MV-4-11 (cell line): ENCODE data around the gene CAPN9.
"Not testable (repeated sequence)": the region's sequence is repeated elsewhere in the genome, so short reads cannot be mapped to it uniquely, and the experiment has no call there.

ENCODE experiments used
- DNase-seq: peaks from one replicate; lab custom pipeline; 2025; lab: John Stamatoyannopoulos, UW

Gene CAPN9

DNA sequence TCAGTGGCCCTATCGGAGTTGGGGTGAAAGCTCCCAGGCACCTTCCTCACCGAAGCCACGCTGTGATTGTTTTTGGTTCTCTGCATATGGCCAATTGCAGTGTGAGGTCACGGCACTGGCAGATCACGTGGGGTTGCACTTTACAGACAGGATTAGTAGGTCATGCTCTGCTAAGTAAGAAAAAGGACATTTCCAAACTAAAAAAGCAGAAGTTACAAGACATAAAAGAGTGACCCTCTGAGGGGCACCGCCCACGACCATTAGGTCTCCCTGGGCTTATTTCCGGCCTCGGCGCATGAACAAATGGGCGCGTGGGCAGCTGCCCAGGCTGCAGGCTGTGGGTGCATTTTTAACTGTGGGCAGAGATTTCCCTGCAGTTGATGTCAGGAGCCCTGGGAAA is 2.0 kb downstream of the CAPN9 start:
- peak; percentile 70 for DNase-seq

DNA sequence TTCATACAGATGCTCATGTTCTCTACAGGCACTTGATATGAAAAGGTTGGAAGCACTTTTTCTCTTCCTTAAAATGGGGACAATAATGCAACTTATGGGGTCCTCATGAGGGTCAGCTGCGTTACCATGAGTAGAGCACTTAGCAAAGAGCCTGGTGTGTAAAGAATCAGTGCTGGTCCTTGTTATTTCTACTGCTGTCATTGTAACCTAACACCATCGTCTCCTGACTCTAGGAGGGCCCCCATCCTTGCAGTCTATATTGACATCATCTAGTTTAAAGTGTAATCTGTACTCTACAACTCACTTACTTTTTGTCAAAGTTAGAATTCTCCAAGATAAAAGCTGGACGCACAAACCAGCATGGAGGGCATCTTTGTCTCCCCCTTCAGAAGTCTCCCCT is 2.4 kb downstream of the CAPN9 start:
- DNase-seq: no peak

DNA sequence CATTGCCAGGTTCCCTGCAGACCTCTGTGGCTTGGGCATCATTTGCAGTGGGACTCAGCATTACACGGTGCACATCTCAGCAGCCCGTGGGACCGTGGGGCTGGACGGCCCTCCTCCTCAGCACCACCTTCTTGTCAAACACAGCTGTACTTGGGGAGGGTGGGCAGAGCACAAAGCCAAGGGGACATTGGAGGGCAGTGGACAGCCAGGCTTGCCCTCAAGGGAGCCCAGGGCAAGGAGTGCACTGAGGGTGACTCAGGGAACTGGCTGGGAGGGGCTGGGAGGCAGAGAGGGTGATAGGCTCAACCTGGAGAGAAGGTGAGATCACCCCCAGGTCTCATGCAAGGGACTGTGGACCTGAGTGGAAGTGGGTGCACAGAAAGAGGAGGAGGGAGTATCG is 3.4 kb downstream of the CAPN9 start:
- no peak for DNase-seq

GRCh38 chr1:230750986-230751625 is 3.9 kb downstream of the CAPN9 start:
- no peak for DNase-seq

DNA sequence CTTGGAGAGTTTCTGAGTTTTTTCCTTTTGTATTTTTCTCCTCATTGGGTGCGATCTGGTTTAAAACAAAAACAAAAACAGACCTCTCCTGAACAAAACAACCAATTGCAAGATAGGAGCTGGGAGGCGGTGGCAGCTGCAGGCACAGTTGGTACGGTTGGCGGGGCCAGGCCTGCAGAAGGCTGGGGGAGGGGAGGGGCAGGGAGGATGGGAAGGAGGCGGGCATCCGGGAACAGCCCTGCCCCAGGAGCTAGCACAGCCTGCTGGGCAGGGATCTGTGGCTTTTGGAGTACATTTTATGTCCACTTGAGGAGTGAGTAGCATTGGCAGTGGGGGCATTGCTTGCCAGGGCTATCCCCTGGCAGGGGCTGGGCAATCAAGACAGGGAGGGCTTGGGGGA is 5.2 kb downstream of the CAPN9 start:
- DNase-seq: no peak

GRCh38 chr1:230753191-230753585 is 6.0 kb downstream of the CAPN9 start:
- DNase-seq: no peak

DNA sequence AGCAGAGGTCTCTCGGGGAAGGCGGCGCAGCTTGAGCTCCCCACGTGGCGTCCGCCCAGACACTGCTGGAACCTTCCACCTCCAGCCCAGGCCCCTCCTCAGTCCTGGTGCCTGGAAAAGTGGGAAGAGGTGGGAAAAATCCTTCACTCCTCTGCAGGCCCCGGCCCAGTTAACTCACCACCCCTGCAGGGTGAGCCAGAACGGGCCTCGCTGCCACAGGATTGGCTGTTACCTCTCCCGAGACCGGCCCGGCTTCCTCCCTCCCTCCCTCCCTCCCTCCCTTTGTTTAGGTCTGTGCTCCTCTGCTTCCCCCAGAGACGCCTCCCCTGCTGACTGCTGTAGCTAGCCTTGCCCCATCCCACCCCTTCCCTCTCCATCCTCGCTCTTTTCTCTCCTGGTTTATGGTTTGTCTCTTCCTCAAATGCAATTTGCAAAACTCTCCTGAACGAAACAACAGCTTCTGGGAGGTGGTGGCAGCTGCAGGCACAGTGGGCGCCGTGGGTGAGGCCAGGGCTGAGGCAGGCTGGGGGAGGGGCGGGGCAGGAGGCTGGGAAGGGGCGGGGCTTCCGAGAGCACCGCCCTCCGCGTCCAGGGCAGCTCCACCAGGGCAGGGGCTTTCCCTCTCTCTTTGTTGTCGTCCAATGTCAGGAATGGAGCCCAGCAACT is 6.5 kb downstream of the CAPN9 start:
- DNase-seq: peak; percentile 27

DNA sequence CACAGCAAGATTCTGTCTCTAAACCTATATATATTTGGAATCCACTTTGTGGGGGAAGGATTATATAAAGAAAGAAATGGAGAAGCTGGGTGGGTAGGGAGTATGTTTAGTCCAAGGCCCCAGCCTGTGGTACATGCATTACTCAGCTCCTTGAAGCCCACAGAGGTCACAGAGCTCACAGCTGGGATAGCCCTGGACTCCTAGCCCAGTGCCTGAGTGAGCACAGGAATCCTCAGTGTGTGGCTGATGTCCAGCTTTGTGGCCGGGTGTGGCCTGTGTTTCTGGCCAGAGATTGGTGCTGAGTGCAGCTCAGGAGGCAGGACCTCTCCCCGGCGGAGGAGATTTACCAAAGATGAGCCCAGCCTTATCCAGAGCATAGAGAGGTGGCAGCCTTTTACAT is 7.6 kb downstream of the CAPN9 start:
- DNase-seq: peak; percentile 27

GRCh38 chr1:230757856-230758708 is 10.9 kb downstream of the CAPN9 start:
- no peak for DNase-seq

DNA sequence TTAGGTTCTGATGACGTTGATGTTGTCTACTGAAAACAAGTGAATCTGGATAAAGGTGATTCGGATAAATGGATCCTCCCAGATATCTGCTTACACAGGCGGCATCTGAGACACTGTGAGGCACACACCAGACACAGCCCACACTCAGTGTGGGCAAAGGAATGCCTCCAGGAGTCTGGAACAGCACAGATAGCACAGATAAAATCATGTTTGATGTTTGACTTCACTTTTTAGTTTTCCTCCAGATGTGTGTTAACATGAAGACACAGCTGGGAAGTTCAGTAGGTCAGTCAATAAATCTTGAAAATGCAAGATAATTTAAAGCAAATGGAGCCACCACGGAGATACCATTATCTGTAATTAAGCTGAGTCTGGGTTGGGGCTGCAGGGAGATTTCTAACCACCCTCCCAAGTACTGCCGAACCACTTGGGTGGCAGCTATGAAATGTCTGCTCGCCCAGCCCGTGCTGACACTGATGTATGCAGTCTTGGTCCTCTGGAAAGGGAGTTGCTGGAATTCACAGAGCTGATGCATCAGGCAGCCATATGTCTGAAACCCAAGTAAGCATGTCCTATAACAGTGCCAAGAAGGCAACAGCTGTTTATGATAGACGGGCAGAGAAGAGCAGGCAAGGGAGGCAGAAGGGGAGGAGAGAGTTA is 11.7 kb downstream of the CAPN9 start:
- no peak for DNase-seq

- DNase-seq: no peak
Measured at GRCh38 chr1:230759369-230760065, 12.3 kb downstream of the CAPN9 start.

DNA sequence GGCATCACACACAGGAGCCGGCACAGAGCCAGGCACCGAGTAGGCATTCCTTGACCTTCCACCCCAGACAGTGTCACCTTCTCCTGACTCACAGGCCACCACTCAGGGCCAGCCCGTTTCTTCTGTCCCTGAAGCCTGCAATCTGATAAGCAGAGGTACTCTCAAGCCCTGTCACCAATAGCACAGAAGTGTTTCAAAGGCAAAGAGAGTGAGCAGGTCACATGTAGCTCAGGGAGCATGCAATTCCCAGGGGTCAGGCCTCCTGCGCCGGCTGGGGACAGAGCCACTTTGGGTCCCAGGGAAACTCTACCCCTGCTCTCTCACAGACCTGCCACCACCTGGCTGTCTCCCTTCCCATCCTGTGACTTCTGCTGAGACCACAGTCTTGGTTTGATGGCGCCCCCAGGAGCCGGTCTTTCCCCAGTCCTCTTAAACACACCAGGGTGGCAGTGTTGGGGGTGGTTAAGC is 13.2 kb downstream of the CAPN9 start:
- DNase-seq: no peak

DNA sequence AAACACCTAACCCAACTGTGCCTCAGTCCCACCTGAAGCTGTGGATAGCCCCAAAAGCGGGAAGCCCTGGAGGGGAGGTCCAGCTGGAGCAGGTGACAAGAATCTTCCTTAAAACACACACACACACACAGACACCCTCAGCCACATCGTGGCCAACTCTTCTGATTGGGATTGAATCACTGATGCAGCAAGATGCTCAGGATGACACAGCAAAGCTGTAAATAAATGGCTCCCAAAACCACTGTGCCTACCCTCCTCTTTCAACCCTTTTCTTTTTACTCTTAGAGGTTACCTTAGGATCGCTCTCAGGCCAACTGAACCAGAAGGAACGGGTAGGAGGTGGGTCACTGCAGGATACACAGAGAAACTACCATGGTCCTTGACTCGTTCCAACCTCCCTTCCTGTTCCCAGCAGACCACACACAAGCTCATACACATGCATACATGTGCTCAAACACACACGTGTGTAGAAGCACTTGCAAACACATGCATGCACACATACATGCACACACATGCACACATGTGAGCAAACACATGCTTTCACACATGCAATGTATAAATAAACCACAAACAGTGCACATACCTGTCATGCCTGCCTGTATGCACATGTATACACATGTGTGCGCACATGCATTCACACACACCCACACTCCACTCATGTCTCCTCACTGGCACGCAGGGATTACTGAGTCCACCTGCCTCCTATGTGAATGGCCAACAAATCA is 14.4 kb downstream of the CAPN9 start:
- DNase-seq: no peak

GRCh38 chr1:230763927-230764591 is 16.9 kb downstream of the CAPN9 start:
- DNase-seq: no peak

GRCh38 chr1:230766318-230766717 is 19.1 kb downstream of the CAPN9 start:
- no peak for DNase-seq

DNA sequence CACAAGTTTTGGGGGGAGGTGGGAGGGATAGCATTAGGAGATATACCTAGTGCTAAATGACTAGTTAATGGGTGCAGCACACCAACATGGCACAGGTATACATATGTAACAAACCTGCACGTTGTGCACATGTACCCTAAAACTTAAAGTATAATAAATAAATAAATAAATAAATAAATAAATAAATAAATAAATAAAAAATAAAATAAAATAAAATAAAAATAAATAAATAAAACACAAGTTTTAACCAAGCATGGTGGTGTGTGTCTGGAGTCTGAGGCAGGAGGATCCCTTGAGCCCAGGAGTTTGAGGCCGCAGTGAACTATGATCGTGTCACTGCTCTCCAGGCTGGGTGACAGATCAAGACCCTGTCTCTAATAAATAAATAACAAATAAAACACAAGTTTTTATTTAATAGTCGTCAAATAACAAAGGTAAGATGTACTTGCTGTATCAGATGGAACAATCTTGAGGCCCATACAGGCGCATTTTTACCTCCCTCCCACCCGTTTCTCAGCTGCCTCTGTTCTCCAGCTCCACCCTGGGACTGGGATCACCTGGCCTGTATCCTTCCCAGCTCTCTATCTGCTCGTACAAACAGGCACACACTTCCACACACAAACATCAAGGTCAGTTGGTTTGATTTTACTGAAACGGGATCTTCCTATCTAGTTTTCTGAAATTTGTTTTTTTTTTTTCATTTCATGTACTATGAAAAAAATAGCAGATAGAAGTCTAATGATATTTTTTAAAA is 20.8 kb downstream of the CAPN9 start:
- not testable (repeated sequence) for DNase-seq

DNA sequence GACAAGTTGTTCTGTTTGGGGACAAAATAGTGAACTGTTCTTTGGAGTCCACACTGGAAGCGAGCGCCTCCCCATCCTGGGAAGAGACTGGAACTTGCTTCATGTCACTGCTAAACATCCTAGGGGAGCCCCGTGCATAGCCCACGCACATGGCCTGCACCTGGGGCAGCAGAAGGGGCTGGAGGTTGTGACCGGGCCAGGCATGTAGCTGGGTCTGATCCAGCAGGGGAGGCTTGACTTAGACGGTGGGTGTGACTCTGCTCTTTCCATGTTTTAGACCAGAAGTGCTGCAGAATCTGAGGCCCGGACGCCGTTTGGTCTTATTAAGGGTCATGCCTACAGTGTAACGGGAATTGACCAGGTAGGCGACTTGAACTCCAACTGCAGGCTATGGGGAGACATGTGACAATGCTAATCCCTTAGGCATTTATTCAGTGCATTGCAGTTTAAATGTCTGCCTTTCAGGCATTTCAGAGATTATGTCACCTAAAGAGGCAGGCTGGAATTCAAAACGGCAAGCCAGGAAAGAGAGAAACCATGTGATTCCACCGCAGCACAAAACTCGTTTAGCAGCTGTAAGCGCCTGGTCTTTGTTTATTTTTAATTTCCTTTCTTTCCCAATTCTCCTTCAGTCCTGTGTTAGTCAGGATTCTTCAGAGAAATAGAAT is 21.8 kb downstream of the CAPN9 start:
- no peak for DNase-seq

GRCh38 chr1:230770317-230770716 is 23.1 kb downstream of the CAPN9 start:
- no peak for DNase-seq

DNA sequence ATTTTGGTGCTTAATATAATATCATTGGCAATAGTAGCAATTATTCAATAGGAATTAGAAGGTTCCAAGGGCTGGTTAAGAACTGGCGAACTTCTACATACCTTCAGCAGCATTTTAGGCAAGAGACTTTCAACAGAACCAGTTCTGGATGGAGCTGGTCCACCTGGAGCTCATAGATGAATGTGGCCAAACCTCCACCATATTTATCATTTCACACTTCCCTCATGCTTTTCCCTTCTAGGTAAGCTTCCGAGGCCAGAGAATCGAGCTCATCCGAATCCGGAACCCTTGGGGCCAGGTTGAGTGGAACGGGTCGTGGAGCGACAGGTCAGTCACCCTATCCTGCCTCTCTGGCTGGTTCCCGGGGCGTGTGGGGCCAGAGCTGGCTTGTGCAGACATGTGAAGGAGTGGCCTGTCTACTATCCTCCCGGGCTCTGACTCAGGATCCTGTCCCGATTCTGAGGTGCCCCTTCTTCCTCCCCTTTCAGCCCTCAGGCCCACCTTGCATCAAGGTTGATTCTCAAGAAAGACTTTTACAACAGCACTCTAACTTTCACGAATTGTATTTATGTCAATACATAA is 24.7 kb downstream of the CAPN9 start:
- DNase-seq: no peak
